ENCODE measurements around the gene NEU4.
"Not testable (repeated sequence)": the region's sequence is repeated elsewhere in the genome, so short reads cannot be mapped to it uniquely, and the experiment has no call there.

Gene NEU4

DNA sequence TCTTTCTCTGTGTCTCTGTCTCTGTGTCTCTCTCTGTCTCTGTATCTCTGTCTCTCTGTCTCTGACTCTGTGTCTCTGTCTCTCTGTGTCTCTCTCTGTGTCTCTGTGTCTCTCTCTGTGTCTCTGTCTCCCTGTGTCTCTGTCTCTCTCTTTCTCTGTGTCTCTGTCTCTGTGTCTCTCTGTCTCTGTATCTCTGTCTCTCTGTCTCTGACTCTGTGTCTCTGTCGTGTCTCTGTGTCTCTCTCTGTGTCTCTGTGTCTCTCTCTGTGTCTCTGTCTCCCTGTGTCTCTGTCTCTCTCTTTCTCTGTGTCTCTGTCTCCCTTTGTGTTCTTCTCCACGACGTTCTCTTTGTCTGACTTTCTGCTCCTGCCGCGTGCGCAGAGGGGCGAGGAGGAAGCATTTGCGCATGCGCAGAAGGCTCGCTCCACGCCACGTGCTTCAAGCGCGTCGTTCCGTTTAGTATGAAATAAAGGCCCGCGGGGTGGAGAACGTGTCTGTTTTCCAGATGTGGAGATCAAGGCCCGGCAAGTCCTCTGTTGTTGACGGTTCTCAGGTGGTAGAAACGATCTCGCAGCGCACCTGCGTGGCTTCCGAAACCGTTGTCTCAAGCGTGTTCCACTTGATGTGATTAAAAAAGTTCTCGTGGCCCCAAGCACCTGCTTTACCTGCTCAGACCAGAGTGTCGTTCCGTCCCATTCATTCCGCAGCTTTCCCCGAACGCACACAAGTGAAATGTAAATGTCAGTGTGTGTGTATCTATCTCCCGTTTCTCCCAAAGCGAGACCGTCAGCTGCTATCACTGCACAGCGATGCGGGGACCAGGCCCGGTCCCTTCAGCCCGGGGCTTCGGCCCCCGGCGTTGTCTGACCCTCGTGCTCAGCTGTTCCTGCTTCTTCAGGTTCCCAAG is 14.8 kb downstream of the NEU4 start:
- FAIRE-seq: not testable (repeated sequence)

GRCh38 chr2:241827394-241827793 is 18.4 kb downstream of the NEU4 start:
- DNase-seq (ENCODE audit: low spot score): no peak
- FAIRE-seq: no peak

More for the DNA sequence above, 14.8 kb downstream of the NEU4 start:
- not testable (repeated sequence) for DNase-seq (ENCODE audit: low spot score)

- DNase-seq (ENCODE audit: low spot score) (no peak), FAIRE-seq (no peak)
Measured at GRCh38 chr2:241833101-241833663, 24.2 kb downstream of the NEU4 start.

GRCh38 chr2:241833756-241834526 is 24.9 kb downstream of the NEU4 start:
- FAIRE-seq: peak; percentile 44
- DNase-seq (ENCODE audit: low spot score): not testable (repeated sequence)

DNA sequence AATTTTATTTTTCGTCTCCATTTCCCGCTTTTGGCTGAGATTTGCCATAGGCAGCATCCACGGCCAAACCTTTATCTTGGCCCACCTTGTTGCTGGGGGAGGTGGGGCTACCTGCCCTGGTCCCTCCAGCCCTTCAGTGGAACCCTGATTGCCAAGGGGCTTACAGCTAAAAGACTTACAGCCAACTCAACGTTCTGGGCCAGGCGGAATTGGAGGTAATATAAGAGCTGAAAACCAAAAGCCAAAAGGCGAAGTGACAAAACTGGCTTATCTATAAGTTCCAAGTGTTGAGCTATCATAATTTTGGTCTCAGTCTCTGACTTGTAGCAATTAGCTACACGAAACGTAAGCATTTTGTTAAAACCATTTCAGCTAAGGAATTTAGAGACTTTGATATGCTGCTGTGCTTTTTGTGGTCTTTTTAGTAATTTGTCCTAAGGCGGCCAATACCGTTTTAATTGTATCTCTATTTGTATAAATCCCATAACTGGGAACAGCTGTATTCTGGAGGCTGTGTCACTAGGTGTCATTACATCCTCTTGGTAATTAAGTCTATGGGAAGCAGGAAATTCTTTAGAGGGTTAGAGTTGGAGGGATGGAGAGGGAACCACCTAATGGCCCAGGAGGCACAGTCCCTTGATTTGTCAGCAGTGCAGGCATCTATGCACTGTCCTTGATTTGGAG is 25.7 kb downstream of the NEU4 start:
- no peak for FAIRE-seq

DNA sequence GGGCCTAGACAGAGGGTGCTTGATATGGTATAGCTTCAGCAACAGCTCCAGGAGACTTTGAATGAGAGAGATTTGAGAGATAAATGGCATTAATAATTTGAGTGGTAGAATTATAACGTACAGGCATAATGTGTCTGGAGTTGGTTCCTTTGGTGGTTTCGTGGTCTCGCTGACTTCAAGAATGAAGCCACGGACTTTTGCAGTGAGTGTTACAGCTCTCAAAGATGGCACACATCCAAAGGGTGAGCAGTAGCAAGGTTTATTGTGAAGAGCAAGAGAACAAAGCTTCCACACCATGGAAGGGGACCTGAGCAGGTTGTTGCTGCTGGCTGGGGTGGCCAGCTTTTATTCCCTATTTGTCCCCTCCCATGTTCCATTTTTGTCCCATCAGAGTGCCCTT is 26.6 kb downstream of the NEU4 start:
- FAIRE-seq: no peak

More for the DNA sequence above, 25.7 kb downstream of the NEU4 start:
- no peak for DNase-seq (ENCODE audit: low spot score)

DNA sequence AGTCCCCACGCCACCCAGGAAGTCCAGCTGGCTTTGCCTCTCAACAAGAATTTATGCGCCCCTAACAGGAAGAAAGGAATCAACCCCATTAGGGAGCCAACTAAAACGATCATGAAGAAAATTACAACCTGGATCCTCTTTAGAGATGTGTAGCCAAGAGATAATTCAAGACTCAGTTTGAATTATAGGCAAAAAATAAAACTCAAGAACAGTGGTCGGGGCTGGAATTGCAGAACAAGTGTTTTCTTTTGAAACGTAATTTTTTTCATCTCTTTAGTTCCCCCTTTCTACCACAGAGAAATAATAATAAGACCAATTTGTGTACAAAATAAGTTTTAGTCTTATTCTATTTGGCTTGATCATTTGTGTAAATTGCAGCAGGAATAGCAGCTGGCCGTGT is 27.3 kb downstream of the NEU4 start:
- no peak for FAIRE-seq
- DNase-seq (ENCODE audit: low spot score): no peak

More for the DNA sequence above, 26.6 kb downstream of the NEU4 start:
- DNase-seq (ENCODE audit: low spot score): no peak

DNA sequence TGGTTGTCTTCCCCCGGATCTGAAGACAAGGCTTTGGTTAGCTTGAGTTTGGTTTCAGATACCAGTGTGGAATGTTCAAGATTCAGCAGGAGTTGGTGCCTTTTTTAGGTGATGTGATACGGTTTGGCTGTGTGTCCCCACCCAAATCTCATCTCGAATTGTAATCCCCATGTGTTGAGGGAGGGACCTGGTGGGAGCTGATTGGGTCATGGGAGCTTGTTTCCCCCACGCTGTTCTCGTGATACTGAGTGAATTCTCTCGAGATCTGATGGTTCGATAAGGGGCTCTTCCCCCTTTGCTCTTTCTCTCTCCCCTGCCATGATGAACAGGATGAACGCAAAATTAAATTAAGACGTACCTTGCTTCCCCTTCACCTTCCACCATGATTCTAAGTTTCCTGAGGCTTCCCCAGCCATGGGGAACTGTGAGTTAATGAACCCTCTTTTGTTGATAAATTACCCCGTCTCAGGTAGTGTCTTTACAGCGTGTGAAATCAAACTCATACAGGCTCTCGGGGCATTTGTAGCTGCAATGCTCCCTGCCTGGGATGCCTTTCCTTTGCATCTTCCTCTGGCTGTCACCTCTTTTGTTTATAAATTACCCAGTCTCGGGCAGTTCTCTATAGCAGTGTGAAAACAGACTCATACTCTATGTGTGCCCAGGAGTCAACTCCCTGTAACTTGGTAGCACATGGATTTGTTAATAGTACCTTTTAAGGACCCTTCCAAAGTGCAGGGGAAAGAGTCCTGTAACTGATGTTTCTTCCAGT is 28.4 kb downstream of the NEU4 start:
- DNase-seq (ENCODE audit: low spot score) (no peak), FAIRE-seq (no peak)

GRCh38 chr2:241841181-241842066 is 32.4 kb downstream of the NEU4 start:
- no peak for DNase-seq (ENCODE audit: low spot score)
- no peak for FAIRE-seq

DNA sequence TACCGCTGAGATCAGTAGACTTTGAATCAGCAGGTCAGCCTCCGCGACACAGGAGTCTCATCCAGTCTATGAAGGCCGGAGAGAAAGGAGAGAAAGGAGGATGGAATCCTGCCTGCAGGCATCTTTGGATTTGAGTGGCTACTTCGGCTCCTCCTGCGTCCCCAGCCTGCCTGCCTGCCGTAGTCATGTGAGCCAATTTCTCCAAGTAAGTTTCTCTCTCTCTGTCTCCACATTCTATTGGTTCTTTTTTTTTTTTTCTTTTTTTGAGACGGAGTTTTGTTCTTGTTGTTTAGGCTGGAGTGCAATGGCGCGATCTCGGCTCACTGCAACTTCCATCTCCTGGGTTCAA is 33.0 kb downstream of the NEU4 start:
- FAIRE-seq (no peak), DNase-seq (ENCODE audit: low spot score) (no peak)

DNA sequence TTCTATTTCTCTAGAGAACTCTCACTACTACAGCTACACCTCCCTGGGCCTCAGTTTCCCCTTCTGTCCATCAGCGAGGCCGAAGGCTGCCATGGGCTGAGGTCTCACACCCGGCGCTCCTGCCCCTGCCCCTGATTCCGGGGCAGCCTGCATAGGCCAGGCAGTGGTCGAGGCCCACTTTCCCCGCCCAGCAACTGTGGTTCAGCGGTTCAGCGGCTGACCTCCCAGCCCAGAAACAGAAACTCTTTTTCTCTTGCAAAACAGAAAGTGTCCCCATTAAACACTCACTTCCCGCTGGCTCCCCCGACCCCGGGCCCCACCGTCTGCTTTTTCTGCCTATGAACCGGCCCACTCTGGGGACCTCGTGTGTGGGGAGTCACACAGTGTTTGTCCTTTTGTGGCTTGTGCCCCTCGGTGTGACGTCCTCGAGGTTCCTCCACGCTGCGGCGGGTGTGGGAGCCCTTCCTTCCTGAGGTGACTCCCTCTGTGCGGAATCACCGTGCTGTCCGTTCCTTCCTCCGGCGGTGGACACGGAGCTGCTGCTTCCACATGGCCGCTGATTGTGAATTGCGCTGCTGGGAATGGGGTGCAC is 33.7 kb downstream of the NEU4 start:
- no peak for FAIRE-seq
- no peak for DNase-seq (ENCODE audit: low spot score)

- FAIRE-seq: no peak
- DNase-seq (ENCODE audit: low spot score): no peak
Measured at GRCh38 chr2:241843321-241844065, 34.5 kb downstream of the NEU4 start.

GRCh38 chr2:241844066-241844728 is 35.2 kb downstream of the NEU4 start:
- no peak for FAIRE-seq
- peak; percentile 75 for DNase-seq (ENCODE audit: low spot score)

GRCh38 chr2:241844831-241845578 is 36.0 kb downstream of the NEU4 start:
- DNase-seq (ENCODE audit: low spot score): no peak
- FAIRE-seq: no peak

GRCh38 chr2:241846406-241846805 is 37.4 kb downstream of the NEU4 start:
- DNase-seq (ENCODE audit: low spot score) (no peak), FAIRE-seq (no peak)

DNA sequence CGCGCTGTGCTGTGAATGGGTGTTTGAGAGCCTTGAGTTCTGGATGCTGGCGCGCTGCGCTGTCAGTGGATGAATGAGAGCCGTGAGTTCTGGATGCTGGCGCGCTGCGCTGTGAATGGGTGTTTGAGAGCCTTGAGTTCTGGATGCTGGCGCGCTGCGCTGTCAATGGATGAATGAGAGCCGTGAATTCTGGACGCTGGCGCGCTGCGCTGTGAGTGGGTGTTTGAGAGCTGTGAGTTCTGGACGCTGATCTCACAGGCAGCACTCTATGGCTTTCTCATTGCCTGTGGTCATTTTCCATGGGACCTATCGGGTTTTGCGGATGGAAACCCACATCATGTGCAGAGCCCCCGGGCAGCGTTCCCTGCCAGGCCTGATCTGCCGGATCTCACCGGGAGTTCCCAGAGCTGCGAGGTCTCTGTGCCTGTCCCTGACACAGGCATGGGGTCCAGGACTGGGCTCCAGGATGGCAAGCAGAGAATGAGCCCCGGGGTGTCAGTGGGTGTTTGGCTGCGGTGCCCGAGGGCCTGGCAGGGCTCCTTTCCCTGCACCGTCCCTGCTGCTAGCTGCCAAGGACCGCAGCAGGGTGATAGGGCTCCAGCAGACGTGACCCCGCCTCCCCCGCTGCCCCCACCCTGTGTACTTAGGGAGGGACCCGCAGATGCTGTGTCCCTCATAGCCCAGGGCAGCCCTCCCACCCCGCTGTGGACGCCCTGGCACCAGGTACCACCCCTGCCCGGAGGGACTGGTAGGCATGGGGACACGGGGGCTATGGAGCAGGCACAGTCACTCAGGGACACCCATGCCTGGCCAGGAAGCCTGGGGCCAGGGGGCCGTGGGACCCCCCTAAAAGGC is 40.0 kb downstream of the NEU4 start:
- DNase-seq (ENCODE audit: low spot score) (no peak), FAIRE-seq (no peak)

Data from urothelium cell line (cell line).